Mesenteric fat pad (tissue), 1 donor: ENCODE results near the gene ENTR1. TPM values are rescaled to one million over a fixed set of nuclear protein-coding genes. Genes with fewer than 3 reads are reported as not detected.
"Not testable (repeated sequence)": the region's sequence is repeated elsewhere in the genome, so short reads cannot be mapped to it uniquely, and the experiment has no call there.

Source experiments
- DNase-seq: peaks from one replicate; pipeline ENCODE4 v3.0.0-alpha.2; 2020; ENCODE audit warnings: low spot score
- total RNA-seq: library from RNA; stranded (reverse); fragmentation: NEBNext Ultra II Directional; extraction: Animal tissue kit (Norgen Biotek cat#: 25700); gene quantifications from one replicate; pipeline ENCODE4 v1.2.1, GENCODE V29; 2021
- donor health status: DM: yes; HTN: yes; CAD: no.

ENTR1 gene
- total RNA-seq, 1 donor from 2014 or later: 43.6 TPM

GRCh38 chr9:136438548-136439480, 28.4 kb upstream of the ENTR1 start:
- DNase-seq: no peak

GRCh38 chr9:136437839-136438547, 27.6 kb upstream of the ENTR1 start:
- DNase-seq: no peak

- no peak for DNase-seq
Observed at GRCh38 chr9:136437430-136437829, 27.0 kb upstream of the ENTR1 start.

GRCh38 chr9:136436055-136436634, 25.7 kb upstream of the ENTR1 start:
- DNase-seq: no peak

- DNase-seq: no peak
Observed at GRCh38 chr9:136434580-136435169, 24.3 kb upstream of the ENTR1 start.

GRCh38 chr9:136433849-136434579, 23.6 kb upstream of the ENTR1 start:
- no peak for DNase-seq

- no peak for DNase-seq
Observed at GRCh38 chr9:136433043-136433715, 22.8 kb upstream of the ENTR1 start.

GRCh38 chr9:136432591-136432990, 22.2 kb upstream of the ENTR1 start:
- no peak for DNase-seq

GRCh38 chr9:136431782-136432350, 21.5 kb upstream of the ENTR1 start:
- no peak for DNase-seq

GRCh38 chr9:136430588-136431234, 20.3 kb upstream of the ENTR1 start:
- no peak for DNase-seq

GRCh38 chr9:136429683-136430491, 19.5 kb upstream of the ENTR1 start:
- DNase-seq: no peak

GRCh38 chr9:136429075-136429628, 18.7 kb upstream of the ENTR1 start:
- no peak for DNase-seq

- DNase-seq: no peak
Observed at GRCh38 chr9:136426787-136427186, 16.4 kb upstream of the ENTR1 start.

GRCh38 chr9:136425367-136425766, 15.0 kb upstream of the ENTR1 start:
- not testable (repeated sequence) for DNase-seq

GRCh38 chr9:136424750-136425362, 14.4 kb upstream of the ENTR1 start:
- DNase-seq: no peak

GRCh38 chr9:136423432-136424146, 13.2 kb upstream of the ENTR1 start:
- DNase-seq: no peak

GRCh38 chr9:136422876-136423275, 12.5 kb upstream of the ENTR1 start:
- no peak for DNase-seq
